Measurements from ENCODE around the gene SPRN. TPM values are rescaled to one million over a fixed set of nuclear protein-coding genes. Genes with fewer than 3 reads are reported as not detected.

Gene SPRN
- 3.8 TPM for total RNA-seq

GRCh38 chr10:133424601-133425000 lies at the start of gene SPRN:
Gene SPRN, minus strand, starts transcription at chr10:133424625. Its CDS starts 944 bp downstream, at chr10:133423681.

GRCh38 chr10:133453516-133454203 lies 29.2 kb upstream of the SPRN start, which contains the start of gene SCART1:
Gene SCART1, plus strand, starts transcription at chr10:133453945. Its CDS starts 53 bp downstream, at chr10:133453998.

GRCh38 chr10:133394064-133394663 lies 30.3 kb downstream of the SPRN start, which contains the start of gene MTG1:
Gene MTG1, plus strand, starts transcription at chr10:133394157. Its CDS starts 64 bp downstream, at chr10:133394221.

GRCh38 chr10:133379152-133379800 lies 45.1 kb downstream of the SPRN start, which contains the start of gene PAOX:
Gene PAOX, plus strand, starts transcription at chr10:133379262. Its CDS starts 55 bp downstream, at chr10:133379317.

GRCh38 chr10:133373174-133374090 lies 51.0 kb downstream of the SPRN start, which contains the start of gene ECHS1:
Gene ECHS1, minus strand, starts transcription at chr10:133373354. Its CDS starts 21 bp downstream, at chr10:133373333.

Other genes with a start within 250 kb of the SPRN start
- not detected for gene UTF1, start 194.4 kb downstream of the SPRN start, total RNA-seq
- 0.22 TPM for gene VENTX, start 186.8 kb downstream of the SPRN start, total RNA-seq
- gene ADAM8, start 147.8 kb downstream of the SPRN start, total RNA-seq = 4.0 TPM
- 71.5 TPM for gene TUBGCP2, start 115.8 kb downstream of the SPRN start, total RNA-seq
- gene ZNF511, start 115.7 kb downstream of the SPRN start, total RNA-seq = 15.3 TPM
- gene CALY, start 87.7 kb downstream of the SPRN start, total RNA-seq = 3.0 TPM
- 2.0 TPM for gene PRAP1, start 77.3 kb downstream of the SPRN start, total RNA-seq
- 7.3 TPM for gene FUOM, start 66.6 kb downstream of the SPRN start, total RNA-seq
- gene ECHS1, start 51.3 kb downstream of the SPRN start, total RNA-seq = 48.3 TPM
- 10.3 TPM for gene PAOX, start 45.4 kb downstream of the SPRN start, total RNA-seq
- 42.4 TPM for gene MTG1, start 30.5 kb downstream of the SPRN start, total RNA-seq
- gene SCART1, start 29.3 kb upstream of the SPRN start, total RNA-seq = 2.9 TPM
- gene CYP2E1, start 102.7 kb upstream of the SPRN start, total RNA-seq = 3.4 TPM
- gene SYCE1, start 141.0 kb upstream of the SPRN start, total RNA-seq = not detected
- not detected for gene FRG2B, start 202.2 kb upstream of the SPRN start, total RNA-seq

All from camera-type eye (tissue), 1 donor.